Ascending aorta (tissue), 2 donors: Measurements from ENCODE around the gene SERP2. TPM values are rescaled to one million over a fixed set of nuclear protein-coding genes. Genes with fewer than 3 reads are reported as not detected.

Source experiments
- DNase-seq, 2 donors: peaks; one replicate each; pipeline ENCODE4 v3.0.0-alpha.2; 2019; ENCODE audit warnings: low spot score in 2 of 2
- H3K27ac ChIP-seq, 2 donors: fragments of 200-600 bp; sonication (generic); one replicate each; pipeline ENCODE4 v1.5.1; 2016 to 2017; ENCODE audit warnings: mild to moderate bottlenecking in 1 of 2
- H3K27me3 ChIP-seq: fragments of 200-600 bp; sonication (generic); one replicate; pipeline ENCODE4 v1.5.1; 2017
- H3K36me3 ChIP-seq, 2 donors: fragments of 200-600 bp; sonication (generic); one replicate each; pipeline ENCODE4 v1.5.1; 2016
- H3K4me1 ChIP-seq, 2 donors: fragments of 200-600 bp; sonication (generic); one replicate each; pipeline ENCODE4 v1.5.1; 2016 to 2017; ENCODE audit warnings: mild to moderate bottlenecking in 1 of 2
- H3K4me3 ChIP-seq, 2 donors: fragments of 200-600 bp; sonication (generic); one replicate each; pipeline ENCODE4 v1.5.1; 2016 to 2017; ENCODE audit warnings: mild to moderate bottlenecking in 1 of 2
- H3K9me3 ChIP-seq, 2 donors: fragments of 200-600 bp; sonication (generic); one replicate each; pipeline ENCODE4 v1.5.1; 2016
- CTCF ChIP-seq, 3 experiments: fragments of 200-600 bp in 2 of 3; fragments of 450-650 bp in 1 of 3; sonication (generic) in 2 of 3; IDR thresholded peaks; one replicate each; pipeline ENCODE4 v1.5.1; 2016 to 2019; ENCODE audit warnings: antibody characterized with exemption in 3 of 3, mild to moderate bottlenecking in 1 of 3, moderate library complexity in 1 of 3
- intact Hi-C: fragments of 100-400 bp; cut with DNase I; formaldehyde crosslinking; loops from one replicate; pipeline ENCODE4 v1.15.1; 2023
- total RNA-seq: library from RNA; depleted of rRNA; stranded (reverse); fragments of >200 nt; gene quantifications from one replicate; pipeline ENCODE4 v1.1.0, GENCODE V29; 2016

SERP2 gene
- total RNA-seq, 1 donor from 2014 or later, result 0.85 TPM

- intact Hi-C loops, result no loop called here
- Histone ChIP-seq H3K9me3 (no peaks in the 10 kb centered on the region), H3K36me3 (no peaks in the 10 kb centered on the region), H3K27ac (no peak overlapping the region), H3K27me3 (no peaks in the 10 kb centered on the region), H3K4me1 (no peaks in the 10 kb centered on the region), H3K4me3 (no peak overlapping the region)
- no peak for TF ChIP-seq CTCF (IDR thresholded peaks at IDR 0.05)
- DNase-seq, result no peak
Observed at GRCh38 chr13:44420376-44421220, 47.0 kb downstream of the SERP2 start.

GRCh38 chr13:44421853-44422525 is 48.4 kb downstream of the SERP2 start:
- H3K27ac ChIP-seq, result no peak overlapping the region
- H3K4me1 ChIP-seq, result no peaks in the 10 kb centered on the region
- intact Hi-C loops, result no loop called here
- DNase-seq, result no peak
- H3K4me3 ChIP-seq, result no peak overlapping the region
- TF ChIP-seq CTCF (IDR thresholded peaks at IDR 0.05), result no peak
- H3K27me3 ChIP-seq, result no peaks in the 10 kb centered on the region
- H3K9me3 ChIP-seq, result no peaks in the 10 kb centered on the region
- H3K36me3 ChIP-seq, result no peaks in the 10 kb centered on the region

- H3K4me1 ChIP-seq, result no peaks in the 10 kb centered on the region
- no peak for TF ChIP-seq CTCF (IDR thresholded peaks at IDR 0.05)
- no peaks in the 10 kb centered on the region for H3K27me3 ChIP-seq
- peaks cover 0 to 4% of the 10 kb centered on the region in 2 donors for H3K36me3 ChIP-seq
- no peak for DNase-seq
- no peaks in the 10 kb centered on the region for H3K9me3 ChIP-seq
- H3K4me3 ChIP-seq, result no peak overlapping the region
- intact Hi-C loops, result no loop called here
- H3K27ac ChIP-seq, result no peak overlapping the region
Observed at GRCh38 chr13:44422755-44423643, 49.4 kb downstream of the SERP2 start.

- Histone ChIP-seq H3K27me3 (no peaks in the 10 kb centered on the region), H3K27ac (no peak overlapping the region), H3K9me3 (no peaks in the 10 kb centered on the region), H3K4me1 (peaks cover 0 to 3% of the 10 kb centered on the region in 2 donors), H3K36me3 (peaks cover 0 to 4% of the 10 kb centered on the region in 2 donors), H3K4me3 (no peak overlapping the region)
- intact Hi-C loops, result no loop called here
- no peak for DNase-seq
- TF ChIP-seq CTCF (IDR thresholded peaks at IDR 0.05), result no peak
Observed at GRCh38 chr13:44423824-44424223, 50.2 kb downstream of the SERP2 start.

GRCh38 chr13:44425041-44425814 is 51.6 kb downstream of the SERP2 start:
- Histone ChIP-seq H3K4me3 (no peak overlapping the region), H3K27ac (no peak overlapping the region), H3K36me3 (peaks cover 0 to 4% of the 10 kb centered on the region in 2 donors), H3K27me3 (no peaks in the 10 kb centered on the region), H3K9me3 (no peaks in the 10 kb centered on the region), H3K4me1 (peaks cover 0 to 4% of the 10 kb centered on the region in 2 donors)
- no peak for DNase-seq
- TF ChIP-seq CTCF (IDR thresholded peaks at IDR 0.05), result no peak
- intact Hi-C loops, result no loop called here
